ENCODE results near the gene DROSHA.
"Not testable (repeated sequence)": the region's sequence is repeated elsewhere in the genome, so short reads cannot be mapped to it uniquely, and the experiment has no call there.

Gene DROSHA

GRCh38 chr5:31380049-31380448 lies 151.8 kb downstream of the DROSHA start:
- DNase-seq: no peak

- DNase-seq: no peak
These were observed 153.1 kb downstream of the DROSHA start for GRCh38 chr5:31378838-31379237.

GRCh38 chr5:31378136-31378535 lies 153.8 kb downstream of the DROSHA start:
- DNase-seq: no peak

GRCh38 chr5:31377274-31377946 lies 154.5 kb downstream of the DROSHA start:
- DNase-seq: no peak

- no peak for DNase-seq
These were observed 155.7 kb downstream of the DROSHA start for GRCh38 chr5:31375999-31376720.

- DNase-seq: no peak
These were observed 159.8 kb downstream of the DROSHA start for GRCh38 chr5:31372124-31372523.

GRCh38 chr5:31366941-31367340 lies 165.0 kb downstream of the DROSHA start:
- peak in 3 of 51 donors; percentile 6 to 31 (median 15) for DNase-seq

GRCh38 chr5:31365776-31366175 lies 166.1 kb downstream of the DROSHA start:
- DNase-seq: no peak

- DNase-seq: no peak
These were observed 166.8 kb downstream of the DROSHA start for GRCh38 chr5:31364881-31365636.

- DNase-seq: no peak
These were observed 168.8 kb downstream of the DROSHA start for GRCh38 chr5:31362931-31363568.

GRCh38 chr5:31362529-31362900 lies 169.4 kb downstream of the DROSHA start:
- DNase-seq: no peak

GRCh38 chr5:31361704-31362528 lies 170.0 kb downstream of the DROSHA start:
- not testable (repeated sequence) for DNase-seq

- DNase-seq: no peak
These were observed 170.7 kb downstream of the DROSHA start for GRCh38 chr5:31361234-31361633.

- no peak for DNase-seq
These were observed 172.1 kb downstream of the DROSHA start for GRCh38 chr5:31359839-31360238.

- DNase-seq: no peak
These were observed 174.9 kb downstream of the DROSHA start for GRCh38 chr5:31357038-31357437.

- DNase-seq: no peak
These were observed 176.6 kb downstream of the DROSHA start for GRCh38 chr5:31355337-31355736.
